Sigmoid colon (tissue), 7 donors: Measurements from ENCODE around the gene HECW1. TPM values are rescaled to one million over a fixed set of nuclear protein-coding genes. Genes with fewer than 3 reads are reported as not detected.

Source experiments
- DNase-seq: peaks from one replicate; pipeline ENCODE4 v3.0.0-alpha.2; 2019
- H3K27ac ChIP-seq, 4 donors: fragments of 200-600 bp; sonication (generic); one replicate each; pipeline ENCODE4 v1.5.1; 2016 to 2019; ENCODE audit warnings: mild to moderate bottlenecking in 1 of 4
- H3K27me3 ChIP-seq, 3 donors: fragments of 200-600 bp; sonication (generic); one replicate each; pipeline ENCODE4 v1.5.1; 2019; ENCODE audit warnings: mild to moderate bottlenecking in 1 of 3
- H3K36me3 ChIP-seq, 4 donors: fragments of 200-600 bp; sonication (generic); one replicate each; pipeline ENCODE4 v1.5.1; 2016 to 2019
- H3K4me1 ChIP-seq, 4 donors: fragments of 200-600 bp; sonication (generic); one replicate each; pipeline ENCODE4 v1.5.1; 2017 to 2019
- H3K4me3 ChIP-seq, 4 donors: fragments of 200-600 bp; sonication (generic); one replicate each; pipeline ENCODE4 v1.5.1; 2017 to 2019; ENCODE audit warnings: mild to moderate bottlenecking in 2 of 4, moderate library complexity in 1 of 4
- H3K9me3 ChIP-seq, 4 donors: fragments of 200-600 bp in 3 of 4; sonication (generic) in 3 of 4; one replicate each; pipeline versions ENCODE4 v1.5.1 to v1.6.1; 2013 to 2019
- EP300 ChIP-seq, 4 donors: sonication (generic); formaldehyde crosslinking; IDR thresholded peaks; one replicate each; pipeline ENCODE4 v1.6.1; 2017; ENCODE audit warnings: antibody characterized with exemption in 4 of 4
- POLR2A ChIP-seq, 2 donors: fragments of 450-650 bp; IDR thresholded peaks; one replicate each; pipeline ENCODE4 v1.6.1; 2016; ENCODE audit warnings: antibody characterized with exemption in 2 of 2, mild to moderate bottlenecking in 2 of 2, moderate library complexity in 2 of 2
- POLR2AphosphoS5 ChIP-seq, 4 donors: sonication (generic); formaldehyde crosslinking; IDR thresholded peaks; one replicate each; pipeline ENCODE4 v1.6.1; 2017; ENCODE audit warnings: antibody characterized with exemption in 4 of 4
- WGBS, 2 donors: extraction: QIAGEN DNeasy Blood & Tissue Kit; methylation state at CpG; one replicate each; pipeline ENCODE4 v1.1.7; 2013; 5-methylcytosine and 5-hydroxymethylcytosine counted together
- intact Hi-C: fragments of 100-400 bp; cut with DNase I; formaldehyde crosslinking; loops from one replicate; pipeline ENCODE4 v1.15.1; 2023
- polyA plus RNA-seq, 3 donors: library from polyadenylated mRNA; stranded (reverse); fragments of 200-250 nt; gene quantifications; one replicate each; pipeline ENCODE4 v1.2.3, GENCODE V29; 2013
- total RNA-seq, 4 donors: library from RNA; depleted of rRNA; stranded (reverse); fragments of >200 nt; gene quantifications; one replicate each; pipeline ENCODE4 v1.1.0, GENCODE V29; 2016
- TF ChIP-seq, protein P1 (sequence below), 4 experiments: fragments of 450-650 bp in 3 of 4; fragments of 200-600 bp in 1 of 4; IDR thresholded peaks; one replicate each; pipeline ENCODE4 v1.5.1; 2016 to 2019; ENCODE audit warnings: antibody characterized with exemption in 4 of 4, mild to moderate bottlenecking in 3 of 4, moderate library complexity in 2 of 4
- donor health status: healthy with polysubstance abuse.
- donor health status: Bipolar disorder and iron deficiency.
- donor health status: healthy.

Gene HECW1
- total and polyA plus RNA-seq, 7 donors: 0.33 to 7.8 (median 1.2) TPM

DNA sequence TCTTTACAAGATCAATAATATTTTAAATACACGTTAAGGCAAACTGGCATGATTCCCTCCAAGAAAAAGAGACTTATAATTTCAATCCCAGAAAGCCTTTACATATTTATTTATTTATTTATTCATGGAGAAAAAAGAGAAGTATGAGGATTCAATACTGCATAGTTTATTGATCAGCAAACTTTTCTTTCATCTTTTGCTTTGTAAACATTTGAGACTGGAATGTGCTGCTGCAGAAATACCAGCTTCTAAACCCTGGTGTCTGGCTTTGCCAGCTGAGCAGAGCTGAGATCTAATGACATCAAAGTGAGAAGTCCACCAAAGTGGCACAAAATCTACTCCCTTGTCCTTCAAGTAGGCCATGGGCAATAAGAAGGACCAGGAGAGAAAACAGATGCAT lies 376.8 kb downstream of the HECW1 start:
- H3K27ac ChIP-seq: no peak overlapping the region
- H3K36me3 ChIP-seq: no peaks in the 10 kb centered on the region
- H3K27me3 ChIP-seq: no peaks in the 10 kb centered on the region
- TF ChIP-seq POLR2AphosphoS5 (IDR thresholded peaks at IDR 0.05): no peak
- TF ChIP-seq, protein P1, sequence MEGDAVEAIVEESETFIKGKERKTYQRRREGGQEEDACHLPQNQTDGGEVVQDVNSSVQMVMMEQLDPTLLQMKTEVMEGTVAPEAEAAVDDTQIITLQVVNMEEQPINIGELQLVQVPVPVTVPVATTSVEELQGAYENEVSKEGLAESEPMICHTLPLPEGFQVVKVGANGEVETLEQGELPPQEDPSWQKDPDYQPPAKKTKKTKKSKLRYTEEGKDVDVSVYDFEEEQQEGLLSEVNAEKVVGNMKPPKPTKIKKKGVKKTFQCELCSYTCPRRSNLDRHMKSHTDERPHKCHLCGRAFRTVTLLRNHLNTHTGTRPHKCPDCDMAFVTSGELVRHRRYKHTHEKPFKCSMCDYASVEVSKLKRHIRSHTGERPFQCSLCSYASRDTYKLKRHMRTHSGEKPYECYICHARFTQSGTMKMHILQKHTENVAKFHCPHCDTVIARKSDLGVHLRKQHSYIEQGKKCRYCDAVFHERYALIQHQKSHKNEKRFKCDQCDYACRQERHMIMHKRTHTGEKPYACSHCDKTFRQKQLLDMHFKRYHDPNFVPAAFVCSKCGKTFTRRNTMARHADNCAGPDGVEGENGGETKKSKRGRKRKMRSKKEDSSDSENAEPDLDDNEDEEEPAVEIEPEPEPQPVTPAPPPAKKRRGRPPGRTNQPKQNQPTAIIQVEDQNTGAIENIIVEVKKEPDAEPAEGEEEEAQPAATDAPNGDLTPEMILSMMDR (IDR thresholded peaks at IDR 0.05): no peak
- no peak for TF ChIP-seq POLR2A (IDR thresholded peaks at IDR 0.05)
- TF ChIP-seq EP300 (IDR thresholded peaks at IDR 0.05): no peak
- no peaks in the 10 kb centered on the region for H3K9me3 ChIP-seq
- intact Hi-C loops: no loop called here
- no peak for DNase-seq
- peaks cover 0 to 5% (median 2%) of the 10 kb centered on the region in 4 donors for H3K4me1 ChIP-seq
- 37 to 42% methylated on average over 1 of the region's 1 CpG for WGBS, 2 donors
- no peak overlapping the region for H3K4me3 ChIP-seq

DNA sequence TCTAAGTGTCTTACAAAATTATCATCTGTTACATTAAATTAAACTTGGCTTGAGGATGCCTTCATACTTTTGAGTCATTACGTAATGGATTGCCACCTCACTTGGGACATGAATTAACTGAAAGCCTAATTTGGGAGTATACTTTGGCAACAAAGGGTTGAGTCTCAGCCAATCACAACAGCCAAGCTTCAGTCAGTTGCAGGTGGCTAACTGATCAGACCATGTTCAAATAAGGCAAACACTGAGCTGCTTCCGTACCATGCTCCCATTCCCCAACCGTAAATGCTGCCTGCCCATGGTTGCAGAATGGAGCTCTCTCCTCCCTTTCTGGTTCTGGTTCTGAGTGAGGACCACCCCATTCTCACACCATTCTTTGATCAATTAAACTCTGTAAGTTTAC lies 377.6 kb downstream of the HECW1 start:
- 91 to 92% methylated on average over 3 of the region's 3 CpGs for WGBS, 2 donors
- intact Hi-C loops: no loop called here
- H3K4me3 ChIP-seq: no peak overlapping the region

DNA sequence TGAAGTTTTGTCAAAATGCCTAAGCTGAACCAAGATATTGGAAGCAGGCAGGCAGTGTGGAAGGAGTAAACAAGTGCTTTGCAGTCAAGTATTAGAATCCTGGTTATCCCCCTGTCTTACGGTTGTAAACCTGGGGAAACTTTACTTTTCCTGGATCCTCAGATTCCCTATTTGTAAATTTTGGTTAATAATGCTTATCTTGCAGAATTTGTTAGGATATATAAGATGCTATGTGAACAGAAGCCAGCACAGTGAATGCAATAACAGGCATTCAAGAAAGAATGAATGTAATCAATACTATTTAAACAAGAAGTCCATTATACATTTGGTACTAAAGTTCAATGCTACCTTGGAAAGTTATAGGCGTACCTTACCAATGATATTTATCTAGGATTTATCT lies 378.7 kb downstream of the HECW1 start:
- WGBS, 2 donors: 82 to 91% methylated on average over 2 of the region's 2 CpGs
- Histone ChIP-seq H3K4me1 (peaks cover 0 to 5% (median 2%) of the 10 kb centered on the region in 4 donors), H3K9me3 (no peaks in the 10 kb centered on the region), H3K27me3 (no peaks in the 10 kb centered on the region), H3K36me3 (no peaks in the 10 kb centered on the region), H3K4me3 (no peak overlapping the region), H3K27ac (no peak overlapping the region)
- intact Hi-C loops: no loop called here
- no peak for DNase-seq
- TF ChIP-seq EP300 (IDR thresholded peaks at IDR 0.05) (no peak), POLR2AphosphoS5 (IDR thresholded peaks at IDR 0.05) (no peak), POLR2A (IDR thresholded peaks at IDR 0.05) (no peak)
- TF ChIP-seq, protein P1 (IDR thresholded peaks at IDR 0.05): no peak

More for the DNA sequence above, 377.6 kb downstream of the HECW1 start:
- Histone ChIP-seq H3K9me3 (no peaks in the 10 kb centered on the region), H3K4me1 (peaks cover 0 to 5% (median 2%) of the 10 kb centered on the region in 4 donors), H3K27ac (no peak overlapping the region), H3K36me3 (no peaks in the 10 kb centered on the region), H3K27me3 (no peaks in the 10 kb centered on the region)
- TF ChIP-seq, protein P1 (IDR thresholded peaks at IDR 0.05): no peak
- TF ChIP-seq EP300 (IDR thresholded peaks at IDR 0.05) (no peak), POLR2A (IDR thresholded peaks at IDR 0.05) (no peak), POLR2AphosphoS5 (IDR thresholded peaks at IDR 0.05) (no peak)
- no peak for DNase-seq

DNA sequence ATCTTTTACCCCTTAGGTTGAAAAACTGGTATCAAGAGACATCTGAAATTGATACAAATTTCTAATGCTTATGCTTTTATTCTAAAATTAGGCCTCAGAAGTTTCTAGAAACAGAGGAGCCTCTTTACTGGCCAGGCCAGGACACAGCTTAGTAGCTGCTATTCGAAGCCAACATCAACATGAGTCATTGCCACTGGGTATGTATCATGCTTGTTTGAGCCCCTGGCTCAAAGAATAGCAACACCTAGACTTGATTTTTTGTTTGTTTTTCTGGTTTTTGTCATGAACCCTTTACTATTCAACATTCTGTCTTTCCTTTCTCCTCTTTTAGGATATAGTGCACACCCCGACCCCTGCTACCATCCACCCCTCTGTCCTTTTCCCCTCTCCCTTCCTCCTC lies 379.5 kb downstream of the HECW1 start:
- Histone ChIP-seq H3K36me3 (no peaks in the 10 kb centered on the region), H3K27me3 (no peaks in the 10 kb centered on the region), H3K9me3 (no peaks in the 10 kb centered on the region), H3K4me3 (no peak overlapping the region), H3K27ac (no peak overlapping the region), H3K4me1 (peaks cover 0 to 5% (median 2%) of the 10 kb centered on the region in 4 donors)
- WGBS, 2 donors: 68 to 87% methylated on average over 2 of the region's 2 CpGs
- intact Hi-C loops: no loop called here
- no peak for DNase-seq
- no peak for TF ChIP-seq POLR2A (IDR thresholded peaks at IDR 0.05)
- TF ChIP-seq, protein P1 (IDR thresholded peaks at IDR 0.05): no peak

DNA sequence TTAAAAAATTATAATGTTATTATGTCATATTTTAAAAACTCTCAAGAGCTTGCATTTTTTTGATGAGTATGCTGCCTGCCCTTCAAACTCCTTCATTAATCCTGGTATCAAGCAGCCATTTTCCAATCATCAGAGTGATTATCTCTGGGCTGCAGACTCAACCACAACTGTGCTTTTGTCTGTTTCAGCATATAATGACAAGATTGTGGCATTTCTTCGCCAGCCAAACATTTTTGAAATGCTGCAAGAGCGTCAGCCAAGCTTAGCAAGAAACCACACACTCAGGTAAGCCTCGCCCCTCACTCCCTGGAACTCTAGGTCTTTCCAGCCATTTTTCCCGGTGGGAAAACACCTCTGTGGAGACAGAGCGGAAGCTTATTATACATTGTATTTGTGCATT lies 380.4 kb downstream of the HECW1 start:
- H3K4me3 ChIP-seq: no peak overlapping the region
- H3K9me3 ChIP-seq: no peaks in the 10 kb centered on the region
- TF ChIP-seq EP300 (IDR thresholded peaks at IDR 0.05): no peak
- TF ChIP-seq POLR2A (IDR thresholded peaks at IDR 0.05): no peak
- no peak for TF ChIP-seq POLR2AphosphoS5 (IDR thresholded peaks at IDR 0.05)
- TF ChIP-seq, protein P1 (IDR thresholded peaks at IDR 0.05): no peak
- WGBS, 2 donors: 88 to 90% methylated on average over 5 of the region's 5 CpGs
- no peak overlapping the region for H3K27ac ChIP-seq
- no peaks in the 10 kb centered on the region for H3K27me3 ChIP-seq
- intact Hi-C loops: no loop called here
- no peak for DNase-seq
- peaks cover 0 to 5% (median 2%) of the 10 kb centered on the region in 4 donors for H3K4me1 ChIP-seq
- no peaks in the 10 kb centered on the region for H3K36me3 ChIP-seq
